HL-60/S4 (cell line): ENCODE results near the gene NUP35.

Experiments
- in situ Hi-C: fragments of 300-500 bp; cut with MboI; formaldehyde crosslinking; loops from 2 replicates; pipeline ENCODE4 v1.14.3; 2022; ENCODE audit warnings: low sequenced_read_pairs

Gene NUP35

GRCh38 chr2:183209395-183210028, 85.3 kb downstream of the NUP35 start:
- in situ Hi-C loops: no loop called here
